GM21526 (cell line): ENCODE measurements around the gene CCSER2.
A peak's percentile ranks its signal among the peaks of the same experiment; 100 is the strongest.
"Not testable (repeated sequence)": the region's sequence is repeated elsewhere in the genome, so short reads cannot be mapped to it uniquely, and the experiment has no call there.

Experiments used
- ATAC-seq: cut with Tn5 transposase; IDR thresholded peaks from one replicate; pipeline ENCODE4 v1.9.1; 2021; ENCODE audit warnings: moderate library complexity; ENCODE audit not compliant: unreplicated experiment, low FRiP score

CCSER2 gene

DNA sequence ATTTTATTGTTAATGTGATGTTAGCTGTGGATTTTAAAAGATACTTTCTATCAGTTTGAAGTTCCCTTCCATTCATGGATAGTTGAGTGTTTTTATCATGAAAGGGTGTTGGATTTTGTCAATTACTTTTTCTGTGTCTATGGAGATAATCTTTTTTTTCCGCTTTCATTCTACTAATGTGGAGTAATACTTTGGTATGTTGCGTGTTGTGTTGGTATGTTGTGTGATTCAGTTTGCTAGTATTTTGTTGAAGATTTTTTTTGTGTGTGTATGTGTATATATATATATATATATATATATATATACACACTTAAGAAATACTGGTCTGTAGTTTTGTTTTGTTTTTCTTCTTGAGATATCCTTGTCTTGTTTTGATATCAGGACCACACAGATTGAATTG is 100.3 kb downstream of the CCSER2 start:
- no peak for ATAC-seq

DNA sequence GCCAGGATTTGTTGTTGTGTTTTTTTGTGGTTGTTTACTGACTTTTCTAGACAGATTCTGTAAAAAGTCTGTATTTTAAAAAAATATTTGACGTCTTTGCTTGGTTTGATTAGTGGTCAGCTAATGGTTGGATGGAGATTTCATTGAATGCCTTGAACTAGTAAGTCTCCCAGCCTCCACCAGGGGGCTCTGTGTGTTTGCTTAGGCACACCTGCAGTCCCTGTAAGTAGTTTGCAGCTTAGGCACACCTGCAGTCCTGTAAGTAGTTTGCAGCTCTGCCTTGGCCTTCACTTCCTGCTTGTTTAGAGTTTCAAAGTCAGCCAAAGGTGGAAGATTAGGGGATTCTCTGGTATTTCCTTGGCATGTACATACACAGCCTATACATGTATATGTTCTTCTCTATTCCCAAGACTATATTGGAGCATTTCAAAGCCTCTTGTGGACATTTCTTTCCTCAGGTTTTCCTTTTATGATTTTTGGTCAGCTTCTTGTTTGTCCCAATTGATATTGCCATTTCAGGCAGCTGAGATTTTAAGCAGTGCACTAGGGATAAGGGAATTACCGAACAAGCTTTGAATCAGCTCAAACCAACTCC is 101.6 kb downstream of the CCSER2 start:
- ATAC-seq = peak; percentile 98

DNA sequence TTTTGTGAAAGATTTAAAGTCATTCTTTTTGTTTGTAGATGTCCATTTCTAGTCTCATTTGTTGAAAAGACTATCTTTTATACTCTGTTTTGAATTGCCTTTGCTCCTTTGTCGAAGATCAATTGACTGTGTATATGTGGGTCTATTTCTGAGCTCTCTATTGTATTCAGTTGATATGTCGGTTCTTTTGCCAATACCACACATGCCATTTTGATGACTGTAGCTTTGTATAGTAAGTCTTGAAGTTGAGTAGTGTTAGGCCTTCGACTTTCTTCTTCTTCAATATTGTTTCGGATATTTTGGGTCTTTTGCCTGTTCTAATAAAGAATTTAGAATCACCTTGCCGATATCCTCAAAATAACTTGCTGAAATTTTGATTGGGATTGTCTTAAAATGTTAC is 104.5 kb downstream of the CCSER2 start:
- no peak for ATAC-seq

DNA sequence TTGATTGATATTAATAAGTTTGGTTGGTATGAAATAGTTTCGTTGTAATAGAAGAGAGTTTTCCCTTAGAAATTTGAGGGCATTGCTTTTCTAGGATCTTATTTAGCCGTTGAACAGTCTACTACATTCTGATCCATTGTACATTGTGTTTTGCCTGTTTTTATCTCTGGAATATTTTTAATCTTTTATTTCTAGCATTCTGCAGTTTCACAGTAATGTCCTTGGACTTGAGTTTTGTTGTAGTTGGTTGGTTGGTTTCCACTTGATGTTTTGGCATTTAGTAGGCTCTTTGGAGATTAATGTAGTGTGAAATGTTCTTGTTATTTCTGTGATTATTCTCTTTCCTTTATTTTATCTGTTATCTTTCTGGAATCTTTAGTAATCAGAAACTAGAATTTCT is 112.4 kb downstream of the CCSER2 start:
- no peak for ATAC-seq

DNA sequence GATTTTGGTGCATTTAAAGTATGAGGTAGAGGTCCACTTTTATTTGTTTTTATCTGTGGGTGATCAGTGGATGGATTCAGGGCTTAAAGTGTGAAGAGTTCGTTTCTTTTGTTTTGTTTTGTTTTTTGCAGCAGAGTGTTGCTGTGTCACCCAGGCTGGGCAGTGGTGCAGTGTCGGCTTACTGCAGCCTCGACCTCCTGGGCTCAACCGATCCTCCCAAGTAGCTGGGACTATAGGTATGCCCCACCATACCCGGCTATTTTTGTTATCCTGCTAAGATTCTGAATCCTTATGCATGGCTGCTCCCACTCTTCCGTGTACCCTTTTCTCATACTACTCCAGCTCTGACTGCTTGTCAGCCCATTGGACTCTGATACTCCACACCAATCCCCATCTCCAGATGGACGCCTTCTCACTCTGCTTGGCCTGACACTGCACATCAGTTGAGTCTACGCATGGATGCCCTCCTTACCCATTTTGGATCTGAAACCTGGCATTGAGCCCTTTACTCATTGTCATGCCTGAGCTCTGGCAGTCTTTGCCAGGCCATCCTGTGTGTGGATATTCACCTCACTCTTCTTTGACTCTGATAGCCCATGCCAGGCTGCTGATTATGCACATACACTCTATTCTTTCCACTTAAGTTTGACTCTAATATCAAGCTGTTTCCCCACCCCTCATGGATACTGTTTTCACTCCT is 119.5 kb downstream of the CCSER2 start:
- ATAC-seq = no peak

DNA sequence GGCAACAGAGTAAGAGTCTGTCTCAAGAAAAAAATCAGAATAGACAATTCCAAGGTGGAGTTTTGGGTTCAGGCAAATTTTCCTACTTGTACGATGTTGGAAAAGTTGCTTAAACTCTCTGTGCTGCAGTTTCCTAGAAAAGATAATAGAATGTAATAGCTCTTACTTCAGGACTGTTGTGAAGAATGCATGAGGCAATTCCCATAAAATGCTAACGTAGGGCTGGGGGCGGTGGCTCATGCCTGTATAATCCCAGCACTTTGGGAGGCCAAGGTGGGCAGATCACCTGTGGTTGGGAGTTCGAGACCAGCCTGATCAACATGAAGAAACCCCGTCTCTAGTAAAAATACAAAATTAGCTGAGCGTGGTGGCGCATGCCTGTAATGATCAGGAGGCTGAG is 121.0 kb downstream of the CCSER2 start:
- ATAC-seq = not testable (repeated sequence)

DNA sequence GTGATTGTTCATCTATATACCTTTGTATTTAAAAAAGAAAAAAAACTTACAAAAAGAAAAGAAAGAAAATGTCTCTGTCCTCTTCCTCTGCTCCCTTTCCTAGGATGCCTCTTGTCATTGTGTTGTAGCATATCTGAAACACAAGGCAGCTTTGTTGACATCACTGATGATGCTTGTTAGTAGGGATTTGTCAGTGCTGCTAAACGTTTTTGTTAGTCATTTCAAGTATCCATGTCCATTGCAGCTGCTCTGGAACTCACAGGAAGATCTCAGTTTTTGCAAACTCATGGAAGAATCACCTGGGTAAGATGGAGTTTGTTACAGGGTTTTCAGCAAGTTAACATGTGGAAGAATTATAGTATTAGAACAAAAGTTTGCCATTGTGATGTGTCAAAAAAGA is 123.6 kb downstream of the CCSER2 start:
- ATAC-seq = no peak

DNA sequence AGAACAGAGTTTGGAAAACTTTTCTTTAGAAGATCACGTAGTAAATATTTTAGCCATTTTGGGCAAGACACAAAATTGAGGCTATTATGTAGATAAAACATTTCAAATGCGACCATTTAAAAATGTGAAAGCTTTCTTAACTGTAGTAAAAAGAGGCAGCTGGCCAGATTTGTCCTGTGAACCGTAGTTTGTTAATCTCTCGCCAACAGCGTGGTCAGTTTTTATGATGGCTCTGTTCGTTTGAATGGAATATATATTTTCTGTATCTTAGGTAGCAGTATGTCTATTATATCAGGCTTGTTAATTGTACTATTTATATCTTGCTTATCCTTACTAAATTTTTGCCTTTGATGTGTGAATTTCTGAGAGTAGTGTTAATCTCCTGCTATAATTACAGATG is 124.9 kb downstream of the CCSER2 start:
- no peak for ATAC-seq

DNA sequence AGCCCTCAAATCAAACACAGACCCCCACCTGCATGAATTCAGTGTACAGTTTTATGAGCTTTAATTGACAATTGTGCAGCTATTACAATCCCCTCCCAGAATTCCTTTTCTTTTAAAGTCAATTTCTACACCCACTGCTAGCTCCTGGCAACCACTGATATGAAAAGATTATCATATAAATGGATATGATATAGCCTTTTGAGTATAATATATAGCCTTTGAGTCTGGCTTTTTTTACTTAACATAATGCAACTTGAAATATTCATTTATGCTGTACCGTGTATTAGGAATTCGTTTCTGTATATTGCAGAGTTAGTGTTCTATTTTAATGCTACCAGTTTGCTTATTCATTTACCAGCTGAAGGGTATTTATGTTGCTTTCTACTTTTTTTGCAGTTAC is 127.7 kb downstream of the CCSER2 start:
- ATAC-seq = no peak

DNA sequence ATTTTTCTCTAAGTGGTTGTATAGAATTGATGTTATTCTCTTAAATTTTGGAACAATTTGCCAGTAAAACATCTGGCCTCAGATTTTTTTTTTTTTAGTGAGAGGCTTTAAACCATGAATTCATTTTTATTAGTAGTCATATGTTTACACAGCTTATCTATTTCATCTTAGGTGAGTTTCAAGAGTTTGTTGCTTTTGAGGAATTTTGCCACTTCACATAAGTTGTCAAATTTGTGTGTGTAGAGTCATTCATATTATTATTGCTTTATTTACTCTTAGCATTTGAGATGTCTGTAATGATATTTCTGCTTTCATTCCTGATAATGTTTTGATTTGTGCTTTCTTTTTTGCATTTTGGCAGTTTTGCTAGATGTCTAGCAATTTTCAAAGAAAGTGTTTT is 132.1 kb downstream of the CCSER2 start:
- no peak for ATAC-seq

DNA sequence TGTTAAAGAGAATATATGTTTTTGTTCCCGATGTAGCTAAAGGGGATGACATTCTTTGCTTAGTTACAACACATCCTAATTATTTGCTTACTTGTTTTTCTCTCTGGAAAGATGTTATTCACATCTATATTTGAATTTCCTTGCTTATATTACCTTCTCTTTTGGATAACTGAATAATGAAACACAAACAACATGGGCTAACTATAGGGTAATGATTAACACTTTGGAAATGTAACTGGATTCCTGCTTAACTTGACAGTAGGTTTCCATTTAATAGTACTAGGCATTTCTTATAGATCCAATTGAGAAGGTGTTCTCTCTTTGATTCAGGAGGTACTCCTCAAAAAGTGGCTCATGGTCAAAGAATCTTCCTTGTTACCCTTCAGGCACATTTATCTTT is 141.1 kb downstream of the CCSER2 start:
- no peak for ATAC-seq

DNA sequence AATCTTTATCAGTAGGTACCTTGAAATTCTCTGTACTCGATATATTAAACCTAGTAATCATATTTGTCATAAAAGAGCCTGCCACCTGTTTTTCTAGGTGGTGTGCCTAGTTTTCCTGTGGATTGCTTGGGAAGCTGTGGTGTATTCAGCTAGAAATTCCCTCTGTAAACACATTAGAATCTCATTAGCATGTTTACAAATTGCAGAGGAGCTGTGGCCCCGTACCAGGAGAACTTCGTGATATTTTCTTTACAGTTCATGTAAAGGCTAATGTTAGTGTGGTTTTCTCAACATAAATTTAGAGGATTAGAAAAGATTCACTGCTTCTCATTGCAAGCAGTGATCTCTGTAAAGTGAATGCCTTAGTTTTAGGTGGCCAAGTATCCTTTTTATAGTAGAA is 144.7 kb downstream of the CCSER2 start:
- ATAC-seq = no peak

DNA sequence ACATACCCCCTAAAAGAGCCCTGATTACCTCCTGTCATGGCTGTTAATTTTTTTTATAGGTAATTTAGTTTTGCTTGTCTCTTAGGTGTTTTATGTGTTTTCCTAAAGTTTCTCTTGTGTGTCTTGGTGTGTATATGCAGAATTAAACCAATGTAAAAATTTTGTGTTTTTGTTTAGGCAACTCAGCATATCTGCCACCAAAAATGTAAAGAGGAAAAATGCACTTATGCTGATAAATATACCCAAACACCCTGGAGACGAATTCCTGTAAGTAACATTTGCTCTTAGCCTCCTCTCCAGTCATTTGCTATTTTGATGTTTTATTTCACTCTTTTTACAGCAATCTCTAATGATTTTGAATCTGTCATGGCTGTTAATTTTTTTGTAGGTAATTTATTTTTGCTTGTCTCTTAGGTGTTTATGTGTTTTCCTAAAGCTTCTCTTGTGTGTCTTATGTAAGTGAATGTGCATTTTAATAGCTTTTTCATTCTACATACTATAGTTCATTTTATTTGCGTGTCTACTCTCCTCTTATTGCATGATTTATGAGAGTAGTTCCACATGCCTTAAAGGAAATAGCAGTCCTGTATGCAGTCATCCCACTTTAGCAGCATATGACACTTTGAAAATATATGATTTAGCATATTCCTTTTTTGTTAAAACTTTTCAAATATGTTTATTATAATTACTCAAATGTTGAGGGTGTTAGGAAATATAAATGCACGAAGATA is 149.2 kb downstream of the CCSER2 start:
- ATAC-seq = no peak

DNA sequence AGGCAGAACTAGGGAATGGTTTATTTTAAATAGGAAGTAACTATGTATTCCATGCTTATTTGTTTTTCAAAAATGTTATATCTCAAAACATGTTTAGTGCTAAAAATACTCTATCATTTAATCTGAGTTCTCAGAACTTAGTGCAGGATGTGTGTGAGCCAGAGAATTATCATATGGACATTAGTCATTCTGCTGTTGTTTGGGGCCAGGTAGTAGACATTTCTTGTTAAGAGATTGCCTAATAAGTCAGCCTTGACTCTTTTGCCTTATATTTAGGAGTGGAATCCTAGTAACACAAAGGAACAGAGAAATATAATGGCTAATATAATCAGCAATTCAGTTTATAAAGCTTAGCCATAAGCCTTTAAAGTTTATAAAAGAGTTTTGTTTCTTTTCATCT is 149.8 kb downstream of the CCSER2 start:
- ATAC-seq = no peak

DNA sequence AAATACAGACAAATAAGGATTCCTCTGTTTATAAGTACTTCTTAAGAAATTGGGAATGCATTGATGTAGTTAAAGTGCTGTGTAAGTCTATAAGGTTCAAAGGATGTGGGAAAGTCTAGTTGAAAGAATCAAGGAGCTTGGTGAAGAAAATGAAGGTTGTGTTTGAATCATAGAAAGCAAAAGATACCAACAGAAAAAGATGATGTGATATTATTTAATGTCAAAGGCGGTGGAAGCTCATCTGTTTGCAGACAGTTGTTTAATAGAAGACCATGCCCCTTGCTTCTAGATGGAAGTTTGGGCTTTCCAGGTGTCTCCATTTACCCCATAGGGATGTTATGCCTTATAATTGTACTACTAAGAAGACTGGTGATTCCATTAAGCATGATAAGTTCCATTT is 150.3 kb downstream of the CCSER2 start:
- no peak for ATAC-seq

DNA sequence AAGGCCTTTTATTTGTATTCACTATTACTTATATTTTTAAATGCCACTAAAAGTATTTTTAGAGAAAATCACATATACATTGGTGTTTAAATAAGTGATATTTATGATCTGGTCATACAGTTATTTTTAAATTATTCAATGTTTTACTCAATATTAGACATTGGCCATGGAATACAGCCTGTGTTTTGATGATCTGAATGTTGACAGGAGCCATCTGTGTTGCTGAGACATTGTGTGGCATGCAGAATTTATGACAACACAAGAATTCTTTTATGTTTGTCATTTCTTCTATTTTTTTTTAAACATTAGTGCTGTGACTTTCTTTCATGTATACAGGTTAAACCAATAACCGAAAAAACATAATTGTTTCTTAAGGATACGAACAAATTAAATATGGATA is 156.2 kb downstream of the CCSER2 start:
- no peak for ATAC-seq

DNA sequence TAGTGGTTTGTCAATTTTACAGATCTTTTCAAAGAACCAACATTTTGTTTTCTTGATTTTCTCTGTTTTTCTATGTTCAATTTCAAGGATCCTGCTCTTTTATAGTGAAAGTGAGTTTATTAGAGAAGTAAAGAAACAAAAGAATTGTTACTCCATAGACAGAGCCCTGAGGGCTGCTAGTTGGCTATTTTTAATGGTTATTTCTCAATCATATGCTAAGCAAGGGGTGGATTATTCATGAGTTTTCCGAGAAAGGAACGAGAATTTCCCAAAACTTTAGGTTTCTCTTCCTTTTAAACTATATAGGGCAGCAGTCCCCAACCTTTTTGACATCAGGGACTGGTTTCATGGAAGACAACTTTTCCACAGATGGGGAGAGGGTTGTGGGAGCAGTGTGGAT is 165.0 kb downstream of the CCSER2 start:
- ATAC-seq = no peak

DNA sequence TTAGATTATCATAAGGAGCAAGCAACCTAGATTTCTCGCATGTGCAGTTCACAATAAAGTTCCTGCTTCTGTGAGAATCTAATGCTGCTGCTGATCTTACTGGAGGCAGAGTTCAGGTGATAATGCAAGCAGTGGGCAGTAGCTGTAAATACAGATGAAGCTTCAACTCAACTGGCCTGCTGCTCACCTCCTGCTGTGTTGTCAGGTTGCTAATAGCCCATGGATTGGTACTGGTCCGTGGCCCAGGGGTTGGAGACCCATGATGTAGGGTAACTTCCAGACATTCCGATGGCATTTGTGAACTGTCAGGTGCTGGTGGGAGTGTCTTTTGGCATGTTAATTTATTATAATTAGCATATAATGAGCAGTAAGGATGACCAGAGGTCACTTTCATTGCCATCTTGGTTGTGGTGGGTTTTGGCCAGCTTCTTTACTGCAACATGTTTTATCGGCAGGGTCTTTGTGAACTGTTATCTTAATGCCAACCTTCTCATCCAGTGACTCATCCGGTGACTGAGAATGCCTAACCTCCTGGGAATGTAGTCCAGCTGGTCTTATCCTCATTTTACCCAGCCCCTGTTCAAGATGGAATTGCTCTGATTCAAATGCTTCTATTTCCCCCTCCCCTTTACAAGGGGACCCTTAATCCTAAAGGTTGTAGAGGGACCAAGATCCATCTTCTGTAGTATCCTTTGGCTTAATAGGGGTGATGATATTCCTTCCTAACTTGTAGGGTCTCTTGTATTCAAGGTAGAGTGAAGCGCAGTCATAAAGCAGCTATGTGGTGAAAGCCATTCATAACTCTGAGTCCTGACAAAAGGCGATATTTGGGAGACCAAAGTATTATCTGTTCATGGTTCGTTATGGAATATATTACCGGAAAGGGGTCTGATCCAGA is 165.8 kb downstream of the CCSER2 start:
- no peak for ATAC-seq

DNA sequence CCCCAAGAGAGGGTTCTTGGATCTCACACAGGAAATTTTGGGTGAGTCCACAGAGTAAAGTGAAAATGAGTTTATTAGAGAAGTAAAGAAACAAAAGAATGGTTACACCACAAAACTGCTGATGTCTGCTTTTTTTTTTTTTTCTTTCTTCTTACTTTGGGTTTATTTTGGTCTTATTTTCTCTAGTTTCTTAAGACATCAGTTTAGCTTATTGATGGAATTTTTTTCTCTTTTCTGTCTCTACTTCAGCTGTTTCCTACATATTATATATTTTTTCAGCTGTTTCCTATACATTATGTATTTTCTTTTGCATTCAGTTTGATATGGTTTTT is 166.4 kb downstream of the CCSER2 start:
- ATAC-seq = no peak

DNA sequence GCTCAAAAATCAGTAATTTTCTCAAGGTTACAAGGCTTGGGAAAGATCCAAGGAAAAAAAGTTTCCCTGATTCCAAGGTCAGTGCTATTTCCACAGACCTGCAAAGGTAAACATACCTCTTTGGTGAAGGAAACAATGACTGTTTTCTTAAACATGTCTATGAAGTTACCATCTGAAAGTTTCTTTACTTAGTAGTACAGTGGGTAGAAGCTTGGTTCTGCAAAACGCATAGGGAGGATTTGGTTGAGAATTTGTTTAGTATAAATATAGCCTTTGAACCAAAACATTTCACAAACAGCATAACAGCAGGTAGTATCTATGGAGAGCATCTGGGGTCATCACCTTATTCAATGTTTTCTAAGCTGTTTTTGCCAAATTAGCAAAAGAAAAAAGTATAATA is 169.6 kb downstream of the CCSER2 start:
- no peak for ATAC-seq

DNA sequence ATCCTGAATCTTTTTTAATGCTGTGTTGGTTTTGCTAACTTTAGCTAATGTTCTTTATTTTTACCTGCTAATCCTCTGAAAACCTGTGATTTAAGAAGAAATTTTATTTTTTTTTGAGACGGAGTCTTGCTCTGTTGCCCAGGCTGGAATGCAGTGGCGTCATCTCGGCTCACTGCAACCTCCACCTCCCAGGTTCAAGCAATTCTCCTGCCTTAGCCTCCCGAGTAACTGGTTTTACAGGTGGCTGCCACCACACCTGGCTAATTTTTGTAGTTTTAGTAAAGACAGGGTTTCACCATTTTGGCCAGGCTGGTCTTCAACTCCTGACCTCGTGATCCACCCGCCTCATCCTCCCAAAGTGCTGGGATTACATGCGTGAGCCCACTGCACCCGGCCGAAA is 170.7 kb downstream of the CCSER2 start:
- not testable (repeated sequence) for ATAC-seq
